Stimulated activated CD4-positive, alpha-beta T cell treated with anti-CD3 and anti-CD28 coated beads, TNF-alpha, amount 100 ng/mL, for 4 hours (primary cell): ENCODE measurements around the gene PAQR8.
A peak's percentile ranks its signal among the peaks of the same experiment; 100 is the strongest.

ENCODE experiments used
- DNase-seq, 3 experiments: peaks; one replicate each; pipeline ENCODE4 v3.0.0-alpha.2; 2020; ENCODE audit warnings: low read depth in 3 of 3

PAQR8 gene, protein sequence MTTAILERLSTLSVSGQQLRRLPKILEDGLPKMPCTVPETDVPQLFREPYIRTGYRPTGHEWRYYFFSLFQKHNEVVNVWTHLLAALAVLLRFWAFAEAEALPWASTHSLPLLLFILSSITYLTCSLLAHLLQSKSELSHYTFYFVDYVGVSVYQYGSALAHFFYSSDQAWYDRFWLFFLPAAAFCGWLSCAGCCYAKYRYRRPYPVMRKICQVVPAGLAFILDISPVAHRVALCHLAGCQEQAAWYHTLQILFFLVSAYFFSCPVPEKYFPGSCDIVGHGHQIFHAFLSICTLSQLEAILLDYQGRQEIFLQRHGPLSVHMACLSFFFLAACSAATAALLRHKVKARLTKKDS

DNA sequence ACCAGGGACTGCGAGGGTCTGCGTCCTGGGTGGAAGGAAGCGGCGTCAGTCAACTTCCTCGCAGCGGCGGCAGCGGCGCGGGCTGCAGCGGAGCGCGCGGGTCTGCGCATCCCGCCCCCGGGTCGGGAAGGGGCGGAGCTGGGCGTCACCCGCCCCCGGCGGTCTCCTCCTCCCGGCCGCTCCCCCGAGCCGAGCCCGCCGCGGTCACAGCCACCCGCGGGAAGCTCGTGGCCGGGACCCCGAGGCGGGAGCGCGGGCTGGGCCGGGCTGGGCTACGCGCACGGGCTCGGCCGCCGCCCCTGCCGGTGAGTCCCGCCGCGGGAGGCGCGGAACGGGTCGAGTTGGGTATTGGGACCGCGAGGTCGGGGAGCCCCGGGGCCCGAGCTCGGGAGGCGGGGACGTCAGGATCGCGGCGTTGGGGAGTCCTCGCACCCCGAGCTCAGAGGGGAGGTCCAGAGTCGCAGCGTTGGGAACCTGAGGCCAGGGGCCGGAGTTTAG lies at the start of gene PAQR8:
PAQR8 (plus strand) TSS at position 207 of the 498 bp plus-strand sequence. CDS start 41,063 bp downstream, outside the sequence.
- DNase-seq = peak; percentile 66 to 71 (median 70)

DNA sequence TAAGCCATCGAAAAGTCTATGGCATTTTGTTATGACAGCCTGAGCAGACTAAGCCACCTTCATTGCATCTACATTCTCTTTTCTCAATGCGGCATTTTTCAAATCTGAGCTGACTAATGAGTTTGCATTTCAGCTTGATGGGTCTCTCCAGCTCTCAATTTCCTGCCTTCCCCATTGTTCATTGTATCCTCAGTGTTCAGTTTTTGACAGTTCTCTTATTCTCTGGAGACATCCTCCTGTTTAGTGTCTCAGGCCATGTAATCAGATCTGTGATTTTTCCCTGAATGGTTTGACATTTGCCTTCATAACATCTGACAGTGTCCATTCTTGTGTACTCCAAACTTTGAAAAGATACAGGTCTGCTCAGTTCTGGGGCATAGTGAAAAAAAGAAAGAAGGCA lies 49.5 kb upstream of the PAQR8 start:
- DNase-seq = no peak

DNA sequence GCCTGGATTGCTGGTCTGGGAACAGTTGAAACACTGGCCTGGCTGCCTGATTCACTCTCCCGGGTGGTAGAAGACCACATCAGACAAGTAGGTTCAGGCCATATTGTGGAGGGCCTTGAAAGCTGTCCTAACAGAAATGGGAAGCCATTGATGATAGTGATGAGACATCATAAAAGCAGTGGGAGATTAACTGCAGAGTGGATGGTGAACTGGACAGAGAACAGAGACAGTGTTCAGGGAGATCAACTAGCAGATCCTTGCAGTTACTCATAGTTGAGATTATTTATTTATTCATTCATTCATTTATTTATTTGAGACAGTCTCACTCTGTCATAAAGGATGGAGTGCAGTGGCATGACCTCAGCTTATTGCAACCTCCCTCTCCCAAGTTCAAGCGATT lies 47.2 kb upstream of the PAQR8 start:
- no peak for DNase-seq

DNA sequence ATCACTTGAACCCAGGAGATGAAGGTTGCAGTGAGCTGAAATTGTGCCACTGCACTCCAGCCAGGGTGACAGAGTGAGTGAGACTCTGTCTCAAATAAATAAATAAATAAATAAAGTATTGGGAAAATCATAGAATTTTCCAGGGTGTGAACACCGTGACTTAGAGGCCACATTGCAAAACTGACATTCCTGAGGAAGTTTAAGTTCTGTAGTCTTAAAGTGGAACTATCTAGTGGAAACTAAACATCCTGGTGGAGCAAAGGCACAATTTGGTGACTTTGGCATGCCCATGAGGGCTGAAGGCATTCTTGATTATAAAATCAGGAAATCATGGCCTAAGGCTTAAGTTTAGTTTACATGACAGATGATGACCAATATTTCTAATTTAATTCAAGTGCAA lies 44.7 kb upstream of the PAQR8 start:
- DNase-seq = no peak

DNA sequence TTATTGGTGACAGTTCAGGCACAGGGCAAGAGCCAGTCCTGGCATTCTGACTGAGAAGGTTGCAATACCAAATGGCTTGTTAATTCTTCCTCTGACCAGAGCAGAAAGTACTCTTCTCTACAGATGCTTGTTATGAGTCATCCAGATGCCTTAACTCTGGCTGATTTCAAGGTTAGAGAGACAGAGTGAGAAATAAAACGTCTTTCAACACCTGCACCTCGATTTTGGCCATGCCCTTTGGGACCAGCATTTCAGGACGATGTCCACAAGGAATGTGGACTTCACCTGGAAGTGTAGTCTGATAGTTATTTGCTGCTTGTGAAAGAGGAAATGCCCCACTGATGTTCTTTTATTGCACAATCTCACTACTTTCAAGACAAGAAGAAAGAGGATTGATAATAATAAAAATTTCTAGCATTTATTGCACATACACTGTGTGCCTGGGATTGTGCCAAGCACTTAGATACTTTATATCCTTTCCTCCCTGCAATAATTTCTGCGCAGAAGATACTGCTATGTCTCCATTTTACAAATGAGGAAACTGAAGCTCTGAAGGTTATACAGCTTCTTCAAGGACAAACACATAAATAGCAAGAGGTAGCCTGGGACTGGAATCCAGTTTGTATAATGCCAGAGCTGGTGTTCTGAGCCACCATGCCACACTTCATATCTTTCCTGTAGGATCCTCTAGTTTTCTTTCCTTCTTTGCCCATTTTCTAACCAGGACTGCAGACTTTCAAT lies 43.9 kb upstream of the PAQR8 start:
- DNase-seq = no peak

DNA sequence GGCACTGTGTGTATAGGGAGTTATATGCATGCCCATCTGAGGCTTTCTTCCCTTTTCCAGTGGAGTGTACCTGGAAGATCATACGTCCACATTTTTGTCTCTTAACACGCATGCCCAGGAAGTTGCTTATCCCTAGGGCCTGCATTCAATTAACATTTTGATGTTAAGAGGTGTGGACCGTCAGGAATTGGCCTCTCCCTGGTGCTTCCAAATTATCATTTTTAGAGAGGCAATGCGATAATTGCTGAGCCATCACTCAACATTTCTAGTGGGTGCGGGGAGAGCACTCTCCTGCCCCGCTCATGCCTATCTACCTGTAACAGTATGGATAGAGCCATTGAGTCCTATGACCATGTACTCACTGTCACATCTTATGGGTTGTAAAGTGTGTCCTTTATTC lies 37.8 kb upstream of the PAQR8 start:
- DNase-seq = no peak

DNA sequence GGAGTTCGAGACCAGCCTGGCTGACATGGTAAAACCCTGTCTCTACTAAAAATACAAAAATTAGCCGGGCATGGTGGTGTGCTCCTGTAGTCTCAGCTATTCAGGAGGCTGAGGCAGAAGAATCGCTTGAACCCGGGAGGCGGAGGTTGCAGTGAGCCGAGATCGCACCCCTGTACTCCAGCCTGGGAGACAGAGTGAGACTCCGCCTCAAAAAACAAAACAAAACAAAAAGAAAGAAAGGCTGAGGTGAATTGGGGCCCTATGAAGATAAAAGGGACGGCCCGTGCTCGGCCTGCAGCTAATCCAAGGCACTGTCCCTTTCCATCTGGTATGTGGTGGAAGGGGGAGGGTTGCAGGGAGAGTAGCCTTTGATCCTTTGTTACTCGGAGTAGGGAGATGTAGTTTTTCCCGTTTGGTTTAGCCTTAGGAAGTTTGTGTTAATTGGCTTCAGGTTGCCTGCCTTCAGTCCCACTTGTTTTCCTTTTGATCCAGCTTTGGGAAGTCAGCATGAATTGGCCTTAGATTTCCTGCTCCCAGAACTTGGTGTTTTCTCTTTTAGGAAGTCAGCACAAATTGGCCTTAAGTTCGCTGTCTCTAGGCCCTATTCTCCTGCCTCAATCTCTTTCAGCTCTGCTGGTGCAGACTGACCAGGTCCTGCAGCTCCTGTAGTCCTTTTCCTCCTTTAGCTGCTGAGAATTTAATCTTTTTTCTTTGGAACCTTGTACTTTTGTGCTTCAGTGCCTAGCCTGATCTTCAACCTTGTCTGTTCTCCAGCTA lies 36.1 kb upstream of the PAQR8 start:
- DNase-seq = no peak

DNA sequence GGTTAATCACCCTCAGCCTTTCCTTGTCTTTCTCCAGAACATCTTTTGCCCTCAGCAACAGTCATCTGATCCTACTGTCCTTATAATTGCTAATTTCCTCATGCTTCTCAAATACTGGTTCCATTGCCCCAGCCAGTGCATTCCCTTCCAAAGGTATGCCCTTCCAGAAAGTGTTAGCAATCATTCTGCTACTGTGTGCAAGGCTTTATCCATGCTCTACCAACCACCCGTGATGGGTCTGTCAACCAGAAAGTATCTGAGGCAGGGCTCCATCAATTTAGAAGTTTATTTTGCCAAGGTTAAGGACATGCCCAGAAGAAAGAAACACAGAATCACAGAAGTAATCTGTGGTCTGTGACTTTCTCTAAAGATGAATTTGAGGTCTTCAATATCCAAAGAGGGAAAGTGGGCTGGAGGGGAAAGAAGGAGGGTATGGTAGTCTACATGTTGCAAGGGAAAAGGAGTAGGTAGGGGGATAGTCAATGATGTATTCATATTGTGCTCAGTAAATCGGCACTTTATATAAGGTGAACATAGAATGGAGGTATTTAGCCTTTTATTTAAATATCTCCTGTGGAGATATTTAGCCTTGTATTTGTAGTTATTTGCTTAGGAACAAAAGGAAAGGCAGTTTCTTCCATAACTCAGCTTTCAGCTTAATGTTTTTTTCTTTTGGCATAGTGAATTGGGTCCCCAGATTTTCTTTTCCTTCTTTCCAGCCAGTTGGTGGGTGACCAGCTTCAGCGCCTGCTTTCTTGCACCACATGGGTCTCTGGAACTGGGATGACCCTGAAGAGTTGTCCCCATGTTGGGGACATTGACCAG lies 35.2 kb upstream of the PAQR8 start:
- no peak for DNase-seq

DNA sequence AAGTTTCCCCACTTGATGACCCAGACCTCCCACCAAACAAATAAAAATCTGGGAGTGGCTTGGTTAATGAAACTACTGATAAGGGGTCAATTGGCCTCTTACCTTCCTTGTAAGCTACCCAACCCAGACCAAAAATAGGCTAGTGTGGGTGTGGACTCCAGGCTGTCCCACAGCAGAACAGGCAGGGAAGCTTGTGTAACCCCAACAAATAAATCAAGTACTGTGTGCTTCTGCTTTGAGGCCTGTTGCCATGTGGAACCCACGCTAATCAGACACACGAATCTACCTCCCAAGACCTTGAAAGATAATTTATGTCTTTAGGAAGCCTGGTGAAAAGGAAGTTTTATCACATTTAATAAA lies 33.7 kb upstream of the PAQR8 start:
- no peak for DNase-seq

DNA sequence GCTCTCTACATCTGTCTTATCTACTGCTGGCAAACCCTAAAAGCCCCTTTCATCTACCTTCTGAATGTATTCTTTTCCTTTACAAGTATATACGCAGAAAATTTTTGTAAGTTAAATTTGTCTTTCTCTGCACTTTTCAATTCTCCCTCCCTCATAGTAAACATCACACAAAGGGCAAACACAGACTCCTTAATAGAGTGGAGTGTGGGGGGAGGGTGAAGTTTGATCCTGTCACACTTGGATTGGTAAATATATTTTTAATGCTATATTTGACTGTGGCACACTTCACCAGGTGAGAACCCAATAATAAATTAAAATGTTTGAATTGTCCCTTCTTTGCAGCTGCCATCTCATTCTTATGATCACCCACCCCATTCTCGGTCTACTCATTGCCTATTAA lies 33.2 kb upstream of the PAQR8 start:
- DNase-seq = no peak

DNA sequence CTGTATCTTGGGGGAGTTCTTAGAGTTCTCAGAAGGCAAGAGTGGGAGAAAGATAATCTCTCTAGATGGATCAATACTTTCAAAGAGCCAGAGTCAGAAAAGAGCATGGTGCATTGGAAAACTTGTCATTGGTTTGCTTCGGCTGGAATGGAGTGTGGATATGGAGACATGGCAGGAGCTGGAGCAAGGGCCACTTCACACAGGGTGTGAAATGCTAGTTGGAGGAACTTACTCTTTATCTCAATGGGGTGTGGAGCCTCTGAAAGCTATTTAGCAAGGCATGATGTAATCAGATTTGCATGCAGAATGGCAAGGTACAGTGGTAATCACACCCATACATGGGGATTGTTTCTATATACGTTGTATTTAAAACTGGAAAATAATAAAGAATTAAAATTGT lies 31.5 kb upstream of the PAQR8 start:
- DNase-seq = no peak

DNA sequence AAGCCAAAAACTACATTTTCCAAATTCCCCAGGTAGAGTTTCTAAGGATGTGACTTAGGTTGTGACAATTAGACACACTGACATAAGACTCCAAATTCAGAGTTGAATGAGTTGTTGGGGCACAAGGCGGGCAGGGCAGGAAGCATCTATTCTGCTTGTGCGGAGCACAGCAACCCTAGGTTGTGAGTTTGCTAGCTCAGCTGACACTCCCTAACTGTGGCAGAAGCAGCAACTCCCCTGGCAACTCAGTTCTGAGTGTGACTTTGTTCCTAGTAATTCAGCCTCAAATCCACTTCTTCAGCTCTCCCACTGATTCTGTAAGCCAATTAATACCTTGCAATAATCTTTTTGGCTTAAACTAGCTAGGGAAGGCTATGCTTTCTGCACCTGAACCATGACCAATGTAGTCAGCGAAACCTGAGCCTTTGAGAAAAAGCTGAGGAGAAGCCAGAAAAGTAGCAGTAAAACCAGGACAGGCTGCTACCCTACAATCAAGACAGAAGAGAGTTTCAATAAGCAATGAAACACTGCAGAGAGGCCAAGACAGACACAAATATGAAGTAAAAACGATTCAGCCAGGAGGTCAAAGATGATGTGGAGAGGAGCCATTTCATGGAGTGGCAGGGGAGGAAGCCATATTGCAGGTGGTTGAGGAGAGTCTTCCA lies 30.0 kb upstream of the PAQR8 start:
- no peak for DNase-seq

DNA sequence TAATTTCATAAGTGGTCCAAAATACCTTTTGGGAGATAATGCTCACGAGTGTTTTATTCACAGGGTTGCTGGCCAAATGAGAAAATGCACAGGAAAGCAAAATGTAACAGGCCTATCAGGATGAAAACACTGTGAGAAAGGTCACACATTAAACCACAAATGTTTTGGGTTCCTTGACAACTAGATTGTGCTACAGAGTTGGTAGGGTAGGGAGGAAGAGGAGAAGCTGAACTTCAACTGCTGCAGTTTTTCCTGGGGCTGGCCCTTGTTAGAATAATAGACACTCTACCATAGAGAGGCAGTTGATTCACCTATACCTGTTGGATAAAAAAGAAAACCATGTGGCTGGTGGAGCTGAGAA lies 28.1 kb upstream of the PAQR8 start:
- no peak for DNase-seq

DNA sequence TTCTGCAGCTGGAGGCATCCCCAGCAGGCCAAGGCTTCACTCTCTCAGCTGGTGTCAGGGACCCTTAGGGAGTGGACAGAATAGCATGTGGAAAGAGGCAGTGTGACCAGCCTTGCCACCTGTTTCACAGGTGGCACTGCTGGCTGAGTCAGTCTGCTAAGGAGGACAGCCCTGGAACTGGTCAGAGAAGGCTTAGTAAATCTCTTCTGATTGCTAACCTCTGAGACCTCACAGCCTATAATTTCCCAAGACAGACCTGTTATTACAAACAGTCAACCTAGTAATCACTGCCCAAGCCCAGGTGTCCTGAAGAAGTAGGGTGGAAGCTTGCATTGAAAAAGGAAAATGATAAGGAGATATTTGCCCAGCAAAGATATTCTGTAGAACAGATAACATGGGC lies 26.4 kb upstream of the PAQR8 start:
- no peak for DNase-seq

DNA sequence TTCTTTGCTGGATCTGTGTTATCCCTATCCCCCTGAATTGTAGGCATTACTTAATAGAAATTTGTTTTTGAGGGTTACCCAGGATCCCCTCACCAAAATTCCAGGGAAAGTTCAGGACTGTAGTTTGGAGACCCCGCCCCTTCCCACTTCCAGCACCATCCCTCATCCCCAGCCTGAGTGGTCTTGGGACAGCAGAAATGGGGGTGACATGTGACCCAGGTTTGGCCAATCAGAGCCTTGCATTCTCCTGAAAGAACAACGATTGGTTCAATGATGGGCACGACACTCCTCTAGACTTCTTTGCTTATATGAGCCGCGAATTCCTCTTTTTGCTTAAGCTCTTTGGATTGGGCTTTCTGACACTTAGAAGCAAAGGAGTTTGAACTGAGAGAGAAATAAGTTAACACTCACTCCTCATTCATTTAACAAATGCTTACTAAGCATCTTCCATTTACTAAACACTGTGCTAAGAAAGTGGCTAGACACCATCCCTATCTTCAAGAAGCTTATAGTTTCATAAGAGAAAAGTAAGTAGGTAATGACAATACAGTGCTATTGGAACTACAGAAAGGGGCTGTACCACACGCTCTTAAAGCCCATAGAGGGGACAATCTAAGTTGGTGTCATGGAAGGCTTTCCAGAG lies 24.9 kb upstream of the PAQR8 start:
- DNase-seq = no peak

DNA sequence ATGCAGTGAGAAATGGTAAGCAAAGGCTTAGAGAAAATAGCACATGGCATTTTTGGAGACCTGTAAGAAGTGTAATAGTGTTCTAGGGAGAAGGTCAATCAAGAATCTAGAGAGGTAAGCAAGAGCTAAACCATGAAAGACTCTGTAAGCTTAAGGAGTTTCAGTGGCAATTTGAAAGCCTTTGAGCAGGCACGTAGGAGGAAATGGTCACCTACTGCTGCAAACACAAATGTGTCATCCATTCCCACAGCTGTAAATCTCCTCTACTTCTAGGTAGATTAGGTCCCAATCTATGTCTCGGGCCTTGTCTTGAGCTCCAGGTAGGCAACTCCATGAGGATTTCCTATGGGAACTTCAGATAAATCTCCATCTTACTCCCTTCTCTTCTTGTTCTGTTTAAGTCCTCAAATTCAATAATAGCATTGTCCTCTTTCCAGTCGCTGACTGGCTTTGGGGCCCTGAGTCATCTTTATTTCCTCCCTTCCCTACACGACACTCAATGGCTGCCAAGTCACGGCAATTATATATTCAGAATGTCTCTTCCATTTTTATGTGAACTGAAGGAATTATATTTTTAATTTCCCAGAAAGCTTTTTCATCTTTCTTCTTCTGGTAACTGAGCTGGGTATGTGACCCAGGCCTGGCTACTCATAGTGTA lies 24.2 kb upstream of the PAQR8 start:
- DNase-seq = no peak

DNA sequence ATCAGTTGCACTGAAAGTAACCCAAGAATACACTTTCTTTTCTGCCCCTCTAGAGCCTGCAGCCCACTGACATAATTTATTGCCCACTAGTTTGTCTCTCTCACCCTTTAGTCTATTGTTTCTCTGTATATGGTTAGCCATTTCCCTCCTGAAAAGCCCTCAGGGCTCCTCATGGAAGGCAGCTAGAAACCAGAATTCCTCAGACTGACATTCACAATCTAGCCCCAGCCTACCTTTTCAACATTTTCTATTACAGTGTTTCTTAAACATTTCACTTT lies 21.4 kb upstream of the PAQR8 start:
- no peak for DNase-seq

DNA sequence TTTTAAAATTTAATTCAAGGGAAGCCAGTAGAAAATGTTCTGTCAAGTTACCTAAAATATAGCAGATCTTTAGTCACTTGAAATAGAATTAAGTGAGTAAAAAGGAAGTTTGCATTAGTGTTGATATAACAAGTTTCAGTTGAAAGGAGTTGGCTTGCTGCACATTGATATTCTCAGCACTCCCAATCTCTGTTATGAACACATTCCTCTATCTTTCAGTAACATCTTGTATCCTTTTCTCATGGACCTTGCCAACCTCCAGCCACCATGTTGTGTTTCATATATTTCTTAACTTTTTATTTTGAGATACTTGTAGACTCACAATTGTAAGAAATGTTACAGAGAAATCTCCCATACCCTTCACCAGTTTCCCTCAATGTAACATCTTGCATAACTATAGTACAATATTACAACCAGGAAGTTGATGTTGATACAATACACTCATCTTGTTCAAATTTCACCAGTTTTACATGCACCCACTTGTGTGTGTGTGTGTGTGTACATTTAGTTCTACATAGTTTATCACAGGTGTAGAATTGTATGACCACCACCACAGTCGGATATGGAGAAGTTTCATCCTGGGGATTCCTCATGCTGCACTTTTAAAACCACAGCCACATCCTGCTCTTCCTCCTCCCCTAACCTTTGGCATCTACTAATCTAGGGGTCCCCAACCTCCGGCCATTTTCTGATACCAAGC lies 20.2 kb upstream of the PAQR8 start:
- DNase-seq = no peak

DNA sequence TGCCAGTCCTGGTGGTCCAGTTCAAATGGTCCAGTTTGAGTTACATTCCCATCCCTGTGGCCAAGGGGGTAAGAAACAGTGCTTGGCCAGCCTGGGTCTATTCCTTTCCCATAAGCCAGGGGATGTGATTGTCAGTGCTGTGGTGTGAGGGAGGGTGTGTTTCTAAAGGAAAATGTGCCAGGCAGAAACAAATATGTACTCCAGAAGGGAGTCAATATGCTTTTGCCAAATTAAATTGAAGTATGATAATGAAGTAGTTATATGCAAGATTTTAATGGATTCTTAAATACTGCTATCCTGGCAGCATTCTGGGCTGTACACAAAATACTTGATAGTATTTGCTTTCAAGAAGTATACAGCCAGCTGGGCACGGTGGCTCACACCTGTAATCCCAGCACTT lies 16.6 kb upstream of the PAQR8 start:
- DNase-seq = no peak

DNA sequence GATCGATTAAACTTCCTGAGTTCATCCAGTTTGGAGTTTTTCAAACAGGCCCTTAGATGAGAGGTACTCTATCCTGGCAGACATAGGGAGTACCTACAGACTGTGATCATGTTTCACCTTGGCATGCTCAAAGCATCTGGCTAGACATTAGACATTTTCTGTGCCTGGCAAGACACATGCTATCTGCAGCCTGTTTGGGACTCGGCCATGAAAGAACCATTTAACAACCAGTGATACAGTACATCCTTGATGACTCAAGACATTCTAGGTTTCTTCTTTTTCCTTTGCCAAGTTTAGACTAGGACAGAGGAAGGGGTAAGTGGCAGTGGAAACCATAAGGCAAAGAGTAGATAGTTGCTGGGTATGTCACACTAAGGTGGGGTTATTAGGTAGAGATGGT lies 15.4 kb upstream of the PAQR8 start:
- no peak for DNase-seq
